ENCODE results near the gene FMN2.

FMN2 gene

DNA sequence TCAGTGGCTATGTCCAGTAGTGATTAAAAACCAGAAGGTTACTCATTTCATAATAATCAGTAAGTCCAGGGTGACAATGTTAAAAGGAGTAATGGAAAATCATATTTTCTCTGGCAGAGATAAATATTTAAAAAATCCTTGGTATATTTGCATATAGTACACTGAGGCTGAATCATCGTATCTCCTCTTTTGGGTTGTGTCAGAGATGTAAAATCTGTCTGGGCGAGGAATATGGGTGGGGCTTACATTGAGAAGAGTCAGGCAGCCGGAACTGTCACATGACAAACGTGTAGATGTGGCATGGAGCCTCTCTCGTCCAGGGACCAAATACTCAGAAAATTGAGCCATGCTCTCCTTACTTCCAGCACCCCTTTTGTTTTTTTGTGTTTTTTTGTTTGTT lies 120.9 kb downstream of the FMN2 start:
- no peak for DNase-seq (ENCODE audit: low spot score)
- in situ Hi-C loops (cut with MboI; ENCODE audit: low sequenced_read_pairs, unreplicated experiment) = no loop called here
- TF ChIP-seq CTCF (IDR thresholded peaks at IDR 0.05; ENCODE audit: borderline replicate concordance, control extremely low read depth, extremely low read depth, insufficient read depth, missing control alignments) = no peak

DNA sequence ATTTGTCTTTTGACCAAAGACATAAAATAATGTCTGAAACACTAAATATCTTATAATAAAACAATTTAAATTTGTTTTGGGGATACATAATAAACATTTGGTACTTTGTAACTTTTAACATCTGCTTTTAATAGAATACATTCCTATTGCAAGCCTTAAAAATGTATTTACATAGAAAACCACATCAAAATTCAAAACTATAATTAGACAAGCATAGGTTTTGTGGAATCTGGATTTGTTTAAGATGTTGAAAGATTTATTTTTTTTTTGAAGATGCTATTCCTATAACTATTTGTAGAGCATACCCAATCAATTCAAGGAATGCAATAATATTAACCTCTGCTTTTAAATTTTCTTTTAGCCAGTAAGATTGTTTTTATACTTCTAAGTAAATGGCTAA lies 125.7 kb downstream of the FMN2 start:
- TF ChIP-seq CTCF (IDR thresholded peaks at IDR 0.05; ENCODE audit: borderline replicate concordance, control extremely low read depth, extremely low read depth, insufficient read depth, missing control alignments) = no peak
- in situ Hi-C loops (cut with MboI; ENCODE audit: low sequenced_read_pairs, unreplicated experiment) = no loop called here
- no peak for DNase-seq (ENCODE audit: low spot score)

- in situ Hi-C loops (cut with MboI; ENCODE audit: low sequenced_read_pairs, unreplicated experiment) = no loop called here
- DNase-seq (ENCODE audit: low spot score) = no peak
- TF ChIP-seq CTCF (IDR thresholded peaks at IDR 0.05; ENCODE audit: borderline replicate concordance, control extremely low read depth, extremely low read depth, insufficient read depth, missing control alignments) = no peak
These were observed 127.4 kb downstream of the FMN2 start for GRCh38 chr1:240219104-240219503.

DNA sequence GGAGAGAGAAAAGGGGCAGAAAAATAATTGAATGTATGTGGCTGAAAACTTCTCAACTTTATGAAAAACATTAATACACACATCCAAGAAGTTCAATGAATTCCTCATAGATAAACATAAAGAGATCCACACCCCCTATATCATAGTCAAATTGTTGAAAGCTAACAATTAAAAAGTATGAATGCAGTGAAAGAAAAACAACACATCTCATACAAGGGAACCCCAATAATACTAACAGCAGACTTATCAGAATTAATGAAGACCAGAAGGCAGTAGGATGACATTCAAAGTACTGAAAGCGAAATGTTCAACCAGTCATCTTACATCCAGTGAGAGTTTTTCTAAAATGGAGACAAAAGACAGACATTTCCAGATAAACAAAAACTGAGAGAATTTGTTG lies 134.4 kb downstream of the FMN2 start:
- TF ChIP-seq CTCF (IDR thresholded peaks at IDR 0.05; ENCODE audit: borderline replicate concordance, control extremely low read depth, extremely low read depth, insufficient read depth, missing control alignments) = no peak
- DNase-seq (ENCODE audit: low spot score) = no peak
- in situ Hi-C loops (cut with MboI; ENCODE audit: low sequenced_read_pairs, unreplicated experiment) = no loop called here

- in situ Hi-C loops (cut with MboI; ENCODE audit: low sequenced_read_pairs, unreplicated experiment) = no loop called here
- DNase-seq (ENCODE audit: low spot score) = no peak
- no peak for TF ChIP-seq CTCF (IDR thresholded peaks at IDR 0.05; ENCODE audit: borderline replicate concordance, control extremely low read depth, extremely low read depth, insufficient read depth, missing control alignments)
These were observed 139.1 kb downstream of the FMN2 start for GRCh38 chr1:240230816-240231215.

GRCh38 chr1:240232530-240232929 lies 140.8 kb downstream of the FMN2 start:
- TF ChIP-seq CTCF (IDR thresholded peaks at IDR 0.05; ENCODE audit: borderline replicate concordance, control extremely low read depth, extremely low read depth, insufficient read depth, missing control alignments) = no peak
- DNase-seq (ENCODE audit: low spot score) = no peak
- in situ Hi-C loops (cut with MboI; ENCODE audit: low sequenced_read_pairs, unreplicated experiment) = no loop called here
